HepG2 (cell line): ENCODE measurements around the gene AMOTL2. TPM values are rescaled to one million over a fixed set of nuclear protein-coding genes. Genes with fewer than 3 reads are reported as not detected.

Experiments
- ATAC-seq: fragments of 200-7000 bp; cut with Tn5 transposase; 3 replicates; pipeline ENCODE4 v1.9.1; 2020; ENCODE audit warnings: mild to moderate bottlenecking, moderate library complexity
- BruUV-seq: library from RNA; stranded (reverse); fragments of 400-500 nt; replicated peaks from 2 replicates; lab custom pipeline; 2021; lab: Mats Ljungman, UMichigan
- CTCF ChIA-PET: fragments of 300-600 bp; formaldehyde crosslinking; extraction: SDS; loops from one replicate; lab custom pipeline; 2021; ENCODE audit warnings: low total read pairs, inconsistent platforms, low intra/inter-chr PET ratio; lab: Yijun Ruan, JAX
- POLR2A ChIA-PET: fragments of 350-600 bp; sonication (Branson Sonifier 250); formaldehyde crosslinking; loops from one replicate; lab custom pipeline; 2020; ENCODE audit warnings: antibody characterized with exemption, inconsistent platforms; lab: Yijun Ruan, JAX
- DNase-seq: peaks from one replicate; pipeline ENCODE4 v3.0.0-alpha.2; 2015; ENCODE audit warnings: low spot score
- FAIRE-seq: peaks from 3 replicates; lab custom pipeline; 2011; peaks lifted over from hg19 to GRCh38; lab: Jason Lieb, UNC
- H2AFZ ChIP-seq: one replicate; pipeline ENCODE4 v1.6.1; 2011; ENCODE audit warnings: low read length, inconsistent platforms
- H3K27ac ChIP-seq: fragments of 300-600 bp; 3 replicates; pipeline ENCODE4 v1.8.0; 2011; ENCODE audit warnings: mixed run types, mild to moderate bottlenecking, mixed read lengths, low read length, inconsistent platforms; ENCODE audit not compliant: insufficient read depth; ENCODE audit errors: extremely low read length
- H3K27me3 ChIP-seq, 2 experiments: fragments of 200-600 bp in 1 of 2; 2 replicates in 1 of 2; 3 replicates in 1 of 2; pipeline versions ENCODE4 v1.6.0 to v1.8.0; 2011; ENCODE audit warnings: low read length in 2 of 2, mild to moderate bottlenecking in 2 of 2, moderate library complexity in 2 of 2, inconsistent platforms in 1 of 2; ENCODE audit not compliant: insufficient read depth in 2 of 2, control insufficient read depth in 1 of 2
- H3K36me3 ChIP-seq, 2 experiments: fragments of 200-600 bp in 1 of 2; replicated peaks in 1 of 2; 2 replicates in 1 of 2; 3 replicates in 1 of 2; pipeline versions ENCODE4 v1.5.1 to v1.8.0; 2011; ENCODE audit warnings: low read length in 2 of 2, inconsistent platforms in 1 of 2; ENCODE audit not compliant: insufficient read depth in 2 of 2, control insufficient read depth in 1 of 2
- H3K4me1 ChIP-seq: 2 replicates; pipeline ENCODE4 v1.5.1; 2012; ENCODE audit warnings: low read length, inconsistent platforms; ENCODE audit not compliant: insufficient read depth
- H3K4me2 ChIP-seq: 2 replicates; pipeline ENCODE4 v1.6.0; 2011; ENCODE audit warnings: low read depth, low read length, inconsistent platforms
- H3K4me3 ChIP-seq, 3 experiments: fragments of 200-600 bp in 1 of 3; sonication (generic), shearing (Covaris generic) in 1 of 3; replicated peaks in 1 of 3; 2 replicates each; pipeline ENCODE4 v1.5.1; 2011 to 2016; ENCODE audit warnings: low read length in 3 of 3, inconsistent platforms in 2 of 3, low read depth in 2 of 3, mild to moderate bottlenecking in 2 of 3, control low read depth in 1 of 3, mixed read lengths in 1 of 3; ENCODE audit not compliant: insufficient read depth in 1 of 3
- H3K79me2 ChIP-seq: one replicate; pipeline ENCODE4 v1.6.1; 2011; ENCODE audit warnings: low read length, inconsistent platforms; ENCODE audit not compliant: insufficient read depth
- H3K9ac ChIP-seq: 2 replicates; pipeline ENCODE4 v1.6.0; 2011; ENCODE audit warnings: mild to moderate bottlenecking, low read depth, low read length, inconsistent platforms; ENCODE audit not compliant: insufficient read depth
- H3K9me3 ChIP-seq: 2 replicates; pipeline ENCODE4 v1.5.1; 2012; ENCODE audit warnings: mild to moderate bottlenecking, low read length
- H4K20me1 ChIP-seq: 2 replicates; pipeline ENCODE4 v1.6.0; 2011; ENCODE audit warnings: inconsistent platforms, mild to moderate bottlenecking, low read length, moderate library complexity; ENCODE audit not compliant: insufficient read depth
- ARID4A ChIP-seq: sonication (generic); formaldehyde crosslinking; IDR thresholded peaks from 2 replicates; pipeline ENCODE4 v1.5.0; 2020; ENCODE audit warnings: mild to moderate bottlenecking, missing genetic modification reagents, borderline replicate concordance
- CBFB ChIP-seq: sonication (generic); formaldehyde crosslinking; IDR thresholded peaks from 2 replicates; pipeline ENCODE4 v1.4.0; 2020; ENCODE audit warnings: missing genetic modification reagents
- HCFC1 ChIP-seq: fragments of 150-350 bp; IDR thresholded peaks from 2 replicates; pipeline ENCODE4 v1.6.1; 2014; ENCODE audit warnings: low read depth, low read length
- KLF12 ChIP-seq: sonication (generic); formaldehyde crosslinking; IDR thresholded peaks from 2 replicates; pipeline ENCODE4 v1.4.0; 2020; ENCODE audit warnings: missing genetic modification reagents, borderline replicate concordance
- SOX5 ChIP-seq: IDR thresholded peaks from 2 replicates; pipeline ENCODE4 v1.6.1; 2016; ENCODE audit warnings: borderline replicate concordance
- TCF12 ChIP-seq, 2 experiments: fragments of 450-650 bp in 1 of 2; sonication (generic) in 1 of 2; formaldehyde crosslinking in 1 of 2; IDR thresholded peaks; 2 replicates each; pipeline versions ENCODE4 v1.6.1 to v1.8.0; 2017 to 2022; ENCODE audit warnings: antibody characterized with exemption in 1 of 2, mild to moderate bottlenecking in 1 of 2, missing genetic modification reagents in 1 of 2, moderate library complexity in 1 of 2
- ZNF20 ChIP-seq: sonication (generic); formaldehyde crosslinking; IDR thresholded peaks from 2 replicates; pipeline ENCODE4 v1.4.0; 2020; ENCODE audit warnings: mild to moderate bottlenecking, moderate library complexity, missing genetic modification reagents
- ZNF350 ChIP-seq: sonication (generic); formaldehyde crosslinking; IDR thresholded peaks from 2 replicates; pipeline ENCODE4 v1.4.0; 2020; ENCODE audit warnings: mild to moderate bottlenecking, low read depth, missing genetic modification reagents, borderline replicate concordance
- WGBS: methylation state at CpG from one replicate; pipeline ENCODE4 v1.1.6; 2017; ENCODE audit warnings: low lambda C conversion rate; 5-methylcytosine and 5-hydroxymethylcytosine counted together
- in situ Hi-C: cut with HindIII; loops from 2 replicates; pipeline ENCODE4 v1.10.0; 2017; ENCODE audit warnings: low pct_unique_long_range_greater_than_20kb; ENCODE audit not compliant: extremely low pct_ligation_motif_present
- intact Hi-C: fragments of 100-400 bp; cut with micrococcal nuclease; formaldehyde crosslinking; loops from one replicate; pipeline ENCODE4 v1.10.0; 2022; ENCODE audit not compliant: unreplicated experiment
- polyA plus RNA-seq, 8 experiments: library from polyadenylated mRNA; depleted of rRNA in 3 of 8; stranded (reverse) in 7 of 8; unstranded in 1 of 8; fragments of >200 nt; fragmentation: Illumina TruSeq in 4 of 8; extraction: Trizol in 4 of 8; gene quantifications; 2 replicates each; pipeline versions ENCODE4 v1.2.1 to v1.2.3, GENCODE V29; 2011 to 2016; ENCODE audit warnings: low read depth in 4 of 8, missing spikeins in 1 of 8, mixed read lengths in 1 of 8; ENCODE audit not compliant: insufficient read depth in 1 of 8
- total RNA-seq, 5 experiments: library from RNA; depleted of rRNA; stranded (reverse); fragments of >200 nt; fragmentation: Illumina TruSeq; extraction: Trizol; gene quantifications; 2 replicates each; pipeline ENCODE4 v1.2.3, GENCODE V29; 2016; ENCODE audit warnings: low read depth in 1 of 5

The AMOTL2 gene
- total and polyA plus RNA-seq, 2 of the 13 experiments (the other 11 are each of a cell fraction or from before 2014, with no cell fraction given), result 17.3 to 18.5 TPM

GRCh38 chr3:134340982-134341365 is 33.3 kb downstream of the AMOTL2 start (continued):
- no peak for TF ChIP-seq SOX5 (CRISPR knock-in tag)
- TF ChIP-seq CBFB, result no peak

GRCh38 chr3:134340362-134340981 is 33.8 kb downstream of the AMOTL2 start:
- no peak for ATAC-seq

GRCh38 chr3:134339913-134340312 is 34.3 kb downstream of the AMOTL2 start:
- CTCF ChIA-PET, result no interaction called here
- H2AFZ ChIP-seq, result no peak overlapping the region
- H3K36me3 ChIP-seq, result no peaks in the 10 kb centered on the region
- DNase-seq (no peak), ATAC-seq (no peak), FAIRE-seq (no peak)
- H3K4me2 ChIP-seq, result no peak overlapping the region
- no peak overlapping the region for H3K9ac ChIP-seq
- no peak overlapping the region for H3K27ac ChIP-seq
- POLR2A ChIA-PET, result no interaction called here
- WGBS, result 83% methylated on average over 5 of the region's 5 CpGs
- no peaks in the 10 kb centered on the region for H3K79me2 ChIP-seq
- H4K20me1 ChIP-seq, result no peaks in the 10 kb centered on the region
- H3K4me3 ChIP-seq, result no peak overlapping the region
- H3K9me3 ChIP-seq, result no peaks in the 10 kb centered on the region
- intact Hi-C loops (loop anchor here (2.0 kb wide), 1 partner anchor 13 kb away; no protein-coding TSS in a partner anchor), in situ Hi-C loops (no loop called here)
- BruUV-seq, result no TSS peak
- no peaks in the 10 kb centered on the region for H3K27me3 ChIP-seq
- H3K4me1 ChIP-seq, result peaks cover 66% of the 10 kb centered on the region
- TF ChIP-seq ARID4A (CRISPR knock-in tag), result no peak
- no peak for TF ChIP-seq TCF12 (IDR thresholded peaks at IDR 0.05)
- no peak for TF ChIP-seq TCF12 (CRISPR knock-in tag; IDR thresholded peaks at IDR 0.05)
- TF ChIP-seq ZNF350 (CRISPR knock-in tag), result no peak
- no peak for TF ChIP-seq ZNF20
- TF ChIP-seq KLF12 (CRISPR knock-in tag), result no peak

More at GRCh38 chr3:134340362-134340981, 33.8 kb downstream of the AMOTL2 start:
- 13% methylated on average over 1 of the region's 1 CpG for WGBS
- H3K79me2 ChIP-seq, result no peaks in the 10 kb centered on the region
- FAIRE-seq, result no peak
- no peak overlapping the region for H3K4me2 ChIP-seq
- no peak overlapping the region for H3K9ac ChIP-seq
- no peak for TF ChIP-seq HCFC1
- H3K4me3 ChIP-seq, result no peak overlapping the region
- POLR2A ChIA-PET, result no interaction called here
- no peak overlapping the region for H3K27ac ChIP-seq
- no peaks in the 10 kb centered on the region for H3K36me3 ChIP-seq
- H2AFZ ChIP-seq, result no peak overlapping the region
- H4K20me1 ChIP-seq, result no peaks in the 10 kb centered on the region
- DNase-seq, result no peak
- in situ Hi-C loops (no loop called here), intact Hi-C loops (loop anchor here (2.0 kb wide), 1 partner anchor 14 kb away; no protein-coding TSS in a partner anchor)
- CTCF ChIA-PET, result no interaction called here
- no peaks in the 10 kb centered on the region for H3K27me3 ChIP-seq
- BruUV-seq, result no TSS peak
- no peaks in the 10 kb centered on the region for H3K9me3 ChIP-seq
- peaks cover 60% of the 10 kb centered on the region for H3K4me1 ChIP-seq
